Heart left ventricle (tissue), 16 donors: ENCODE data around the gene IL23A. TPM values are rescaled to one million over a fixed set of nuclear protein-coding genes. Genes with fewer than 3 reads are reported as not detected.

ENCODE experiments used
- ATAC-seq, 4 donors: fragments of 200-7000 bp; cut with Tn5 transposase; one replicate each; pipeline ENCODE4 v1.9.1; 2020 to 2022; ENCODE audit warnings: moderate library complexity in 4 of 4, mild to moderate bottlenecking in 3 of 4, moderate number of reproducible peaks in 1 of 4
- DNase-seq, 5 donors: peaks; one replicate each; pipeline ENCODE4 v3.0.0-alpha.2; 2020
- H3K27ac ChIP-seq, 12 donors: fragments of 200-600 bp; sonication (generic) in 4 of 12; one replicate each; pipeline versions ENCODE4 v1.5.0 to v1.8.0; 2016 to 2022; ENCODE audit warnings: mild to moderate bottlenecking in 2 of 12
- H3K27me3 ChIP-seq, 9 donors: fragments of 200-600 bp; sonication (generic) in 2 of 9; one replicate each; pipeline versions ENCODE4 v1.5.1 to v1.8.0; 2016 to 2022; ENCODE audit warnings: mild to moderate bottlenecking in 3 of 9
- H3K36me3 ChIP-seq, 9 donors: fragments of 200-600 bp; sonication (generic) in 2 of 9; one replicate each; pipeline versions ENCODE4 v1.5.0 to v1.8.0; 2018 to 2022; ENCODE audit warnings: mild to moderate bottlenecking in 2 of 9
- H3K4me1 ChIP-seq, 12 donors: fragments of 200-600 bp; sonication (generic) in 4 of 12; one replicate each; pipeline versions ENCODE4 v1.5.0 to v1.8.0; 2016 to 2022; ENCODE audit warnings: mild to moderate bottlenecking in 3 of 12
- H3K4me3 ChIP-seq, 12 donors: fragments of 200-600 bp; sonication (generic) in 4 of 12; one replicate each; pipeline versions ENCODE4 v1.5.0 to v1.8.0; 2017 to 2022; ENCODE audit warnings: mild to moderate bottlenecking in 9 of 12, moderate library complexity in 4 of 12
- H3K9me3 ChIP-seq, 12 donors: fragments of 200-600 bp; sonication (generic) in 4 of 12; one replicate each; pipeline versions ENCODE4 v1.5.0 to v1.8.0; 2016 to 2022; ENCODE audit warnings: mild to moderate bottlenecking in 1 of 12
- CTCF ChIP-seq, 12 donors: fragments of 200-600 bp; sonication (generic) in 4 of 12; IDR thresholded peaks; one replicate each; pipeline versions ENCODE4 v1.5.0 to v1.8.0; 2018 to 2022; ENCODE audit warnings: antibody characterized with exemption in 12 of 12, mild to moderate bottlenecking in 5 of 12
- POLR2A ChIP-seq, 2 donors: fragments of 450-650 bp; IDR thresholded peaks; one replicate each; pipeline ENCODE4 v1.6.1; 2017; ENCODE audit warnings: antibody characterized with exemption in 2 of 2, mild to moderate bottlenecking in 2 of 2, moderate library complexity in 2 of 2
- WGBS, 4 donors: extraction: QIAGEN DNeasy Blood & Tissue Kit in 2 of 4; methylation state at CpG; one replicate each; pipeline versions ENCODE4 v1.1.5 to v1.1.7; 2013 to 2018; 5-methylcytosine and 5-hydroxymethylcytosine counted together
- intact Hi-C, 10 donors: fragments of 100-400 bp; cut with DNase I; formaldehyde crosslinking; loops; one replicate each; pipeline versions ENCODE4 v1.11.1 to v1.14.2; 2022
- polyA plus RNA-seq, 2 donors: library from polyadenylated mRNA; stranded (reverse); fragments of 200-250 nt; gene quantifications; one replicate each; pipeline ENCODE4 v1.2.3, GENCODE V29; 2013
- total RNA-seq, 9 donors: library from RNA; depleted of rRNA in 2 of 9; stranded (reverse); fragments of >200 nt in 2 of 9; fragmentation: NEBNext Ultra II Directional in 3 of 9; extraction: Animal tissue kit (Norgen Biotek cat#: 25700) in 3 of 9; gene quantifications; one replicate each; pipeline versions ENCODE4 v1.1.0 to v1.2.4, GENCODE V29; 2016 to 2023
- donor health status: ischemic (EF 13 %, LVEDD 7.1; RV severe dilation, severe dysfunction).
- donor health status: healthy with polysubstance abuse.
- donor health status: DM: no; HTN: yes; CAD: no.
- donor health status: DM: no; HTN: no; CAD: no.
- donor health status: ischemic (EF 25% LVEDD 6.9; RV normal size, moderate dysfunction).
- donor health status: ischemic (EF 25% LVEDD 5.7; RV mildly dilated, moderate dysfunction).
- donor health status: healthy.
- donor health status: DM: yes; HTN: yes; CAD: no.
- donor health status: ischemic (EF 35%, LVEDD 5.7; RV mildly dilated, moderate dysfunction).
- donor health status: nonischemic (EF 11% LVEDD 7.7; RV severe dilation, severe dysfunction).
- donor health status: DM: yes; HTN: yes; CAD: no.
- donor health status: PGD.
- donor health status: ischemic (EF 29% LVEDD 5.4; RV normal size, mild dysfunction).
- donor health status: nonischemic (EF 23%, LVEDD 6.1; RV moderate dilation, normal function).

IL23A gene
- total and polyA plus RNA-seq, 11 donors = 0.29 to 0.69 TPM; not detected in 9

GRCh38 chr12:56298828-56299227, 39.9 kb upstream of the IL23A start:
- Histone ChIP-seq H3K4me3 (peak overlapping the region in 11 of 12 donors; percentile 62 to 98 (median 85)), H3K9me3 (no peaks in the 10 kb centered on the region), H3K27ac (peak overlapping the region in 11 of 12 donors; percentile 91 to 100 (median 96)), H3K27me3 (no peaks in the 10 kb centered on the region), H3K4me1 (peaks cover 24 to 73% (median 56%) of the 10 kb centered on the region in 12 donors), H3K36me3 (peaks cover 0 to 38% (median 16%) of the 10 kb centered on the region in 9 donors)
- intact Hi-C loops = loop anchor here in 1 of 10 donors (5.0 kb wide), 1 partner anchor 177 kb away; no protein-coding TSS in a partner anchor
- WGBS, 4 donors = 54 to 68% (median 63%) methylated on average over 5 of the region's 5 CpGs
- no peak for TF ChIP-seq POLR2A (IDR thresholded peaks at IDR 0.05)
- TF ChIP-seq CTCF (IDR thresholded peaks at IDR 0.05) = no peak
- ATAC-seq (no peak), DNase-seq (no peak)

GRCh38 chr12:56299308-56299852, 39.3 kb upstream of the IL23A start:
- no peak for TF ChIP-seq POLR2A (IDR thresholded peaks at IDR 0.05)
- no peak for TF ChIP-seq CTCF (IDR thresholded peaks at IDR 0.05)
- H3K9me3 ChIP-seq = no peaks in the 10 kb centered on the region
- WGBS, 4 donors = 0 to 2% (median 1%) methylated on average over 10 of the region's 10 CpGs
- H3K27me3 ChIP-seq = no peaks in the 10 kb centered on the region
- peak in 3 of 4 donors; percentile 2 to 11 (median 8) for ATAC-seq
- H3K4me1 ChIP-seq = peaks cover 24 to 69% (median 53%) of the 10 kb centered on the region in 12 donors
- intact Hi-C loops = loop anchor here in 1 of 10 donors (5.0 kb wide), 1 partner anchor 177 kb away; no protein-coding TSS in a partner anchor
- no peak for DNase-seq
- H3K36me3 ChIP-seq = peaks cover 0 to 38% (median 12%) of the 10 kb centered on the region in 9 donors
- peak overlapping the region; percentile 62 to 98 (median 84) for H3K4me3 ChIP-seq
- peak overlapping the region; percentile 89 to 100 (median 96) for H3K27ac ChIP-seq

GRCh38 chr12:56299853-56300643, 38.6 kb upstream of the IL23A start, which contains the start of gene CS:
CS (minus strand) TSS chr12:56300330; CDS start chr12:56300201, 129 bp downstream.
- H3K4me1 ChIP-seq = peaks cover 24 to 63% (median 53%) of the 10 kb centered on the region in 12 donors
- peaks cover 0 to 41% (median 11%) of the 10 kb centered on the region in 9 donors for H3K36me3 ChIP-seq
- ATAC-seq = peak; percentile 97 to 99 (median 98)
- H3K9me3 ChIP-seq = no peaks in the 10 kb centered on the region
- H3K27ac ChIP-seq = peak within 1 kb of the TSS; percentile 89 to 100 (median 96)
- H3K27me3 ChIP-seq = no peaks in the 10 kb centered on the region
- peak within 1 kb of the TSS; percentile 62 to 98 (median 84) for H3K4me3 ChIP-seq
- peak; percentile 99 to 100 (median 99) for DNase-seq
- intact Hi-C loops = loop anchor here in 5 of 10 donors (2.0 to 5.0 kb wide), 5 partner anchors 33 to 181 kb away; partner anchors contain the start of genes COQ10A (in 2 of the 5) and ZC3H10 (in 1 of the 5)
- TF ChIP-seq POLR2A (IDR thresholded peaks at IDR 0.05) = peak; percentile 21 to 90
- no peak for TF ChIP-seq CTCF (IDR thresholded peaks at IDR 0.05)
- WGBS, 4 donors = 0 to 1% (median 0%) methylated on average over 37 to 63 of the region's 63 CpGs
